GM20431 (cell line): ENCODE measurements around the gene PTGS2.
"Not testable (repeated sequence)": the region's sequence is repeated elsewhere in the genome, so short reads cannot be mapped to it uniquely, and the experiment has no call there.

Source experiments
- in situ Hi-C: fragments of 300-500 bp; cut with MseI, MboI; formaldehyde crosslinking; loops from one replicate; pipeline ENCODE4 v1.15.0; 2020; ENCODE audit warnings: low sequenced_read_pairs; ENCODE audit not compliant: unreplicated experiment

The PTGS2 gene

GRCh38 chr1:186671136-186671825 lies 8.9 kb downstream of the PTGS2 start:
- in situ Hi-C loops: no loop called here

GRCh38 chr1:186670297-186671135 lies 9.7 kb downstream of the PTGS2 start:
- in situ Hi-C loops: no loop called here

- in situ Hi-C loops: not testable (repeated sequence)
These were observed 10.4 kb downstream of the PTGS2 start for GRCh38 chr1:186669784-186670183.

GRCh38 chr1:186664217-186664616 lies 16.0 kb downstream of the PTGS2 start:
- in situ Hi-C loops: not testable (repeated sequence)

- in situ Hi-C loops: no loop called here
These were observed 17.5 kb downstream of the PTGS2 start for GRCh38 chr1:186662752-186663151.

- in situ Hi-C loops: no loop called here
These were observed 20.3 kb downstream of the PTGS2 start for GRCh38 chr1:186659890-186660341.

GRCh38 chr1:186658999-186659398 lies 21.2 kb downstream of the PTGS2 start:
- in situ Hi-C loops: no loop called here

- in situ Hi-C loops: no loop called here
These were observed 22.7 kb downstream of the PTGS2 start for GRCh38 chr1:186657481-186657880.

- in situ Hi-C loops: no loop called here
These were observed 24.3 kb downstream of the PTGS2 start for GRCh38 chr1:186655876-186656275.

- in situ Hi-C loops: no loop called here
These were observed 25.5 kb downstream of the PTGS2 start for GRCh38 chr1:186654741-186655140.

- in situ Hi-C loops: no loop called here
These were observed 26.9 kb downstream of the PTGS2 start for GRCh38 chr1:186653312-186653711.

- in situ Hi-C loops: no loop called here
These were observed 31.6 kb downstream of the PTGS2 start for GRCh38 chr1:186648613-186649012.

GRCh38 chr1:186647985-186648384 lies 32.2 kb downstream of the PTGS2 start:
- in situ Hi-C loops: not testable (repeated sequence)

- in situ Hi-C loops: no loop called here
These were observed 36.6 kb downstream of the PTGS2 start for GRCh38 chr1:186643614-186644013.

GRCh38 chr1:186637567-186637966 lies 42.7 kb downstream of the PTGS2 start:
- in situ Hi-C loops: not testable (repeated sequence)

- in situ Hi-C loops: no loop called here
These were observed 43.4 kb downstream of the PTGS2 start for GRCh38 chr1:186636786-186637185.

GRCh38 chr1:186634511-186634910 lies 45.7 kb downstream of the PTGS2 start:
- in situ Hi-C loops: no loop called here

- in situ Hi-C loops: no loop called here
These were observed 47.1 kb downstream of the PTGS2 start for GRCh38 chr1:186633116-186633515.

- in situ Hi-C loops: no loop called here
These were observed 50.9 kb downstream of the PTGS2 start for GRCh38 chr1:186629341-186629740.

GRCh38 chr1:186628910-186629309 lies 51.3 kb downstream of the PTGS2 start:
- in situ Hi-C loops: no loop called here

- in situ Hi-C loops: no loop called here
These were observed 53.2 kb downstream of the PTGS2 start for GRCh38 chr1:186627019-186627418.
